ENCODE measurements around the gene HS3ST5.

The HS3ST5 gene

DNA sequence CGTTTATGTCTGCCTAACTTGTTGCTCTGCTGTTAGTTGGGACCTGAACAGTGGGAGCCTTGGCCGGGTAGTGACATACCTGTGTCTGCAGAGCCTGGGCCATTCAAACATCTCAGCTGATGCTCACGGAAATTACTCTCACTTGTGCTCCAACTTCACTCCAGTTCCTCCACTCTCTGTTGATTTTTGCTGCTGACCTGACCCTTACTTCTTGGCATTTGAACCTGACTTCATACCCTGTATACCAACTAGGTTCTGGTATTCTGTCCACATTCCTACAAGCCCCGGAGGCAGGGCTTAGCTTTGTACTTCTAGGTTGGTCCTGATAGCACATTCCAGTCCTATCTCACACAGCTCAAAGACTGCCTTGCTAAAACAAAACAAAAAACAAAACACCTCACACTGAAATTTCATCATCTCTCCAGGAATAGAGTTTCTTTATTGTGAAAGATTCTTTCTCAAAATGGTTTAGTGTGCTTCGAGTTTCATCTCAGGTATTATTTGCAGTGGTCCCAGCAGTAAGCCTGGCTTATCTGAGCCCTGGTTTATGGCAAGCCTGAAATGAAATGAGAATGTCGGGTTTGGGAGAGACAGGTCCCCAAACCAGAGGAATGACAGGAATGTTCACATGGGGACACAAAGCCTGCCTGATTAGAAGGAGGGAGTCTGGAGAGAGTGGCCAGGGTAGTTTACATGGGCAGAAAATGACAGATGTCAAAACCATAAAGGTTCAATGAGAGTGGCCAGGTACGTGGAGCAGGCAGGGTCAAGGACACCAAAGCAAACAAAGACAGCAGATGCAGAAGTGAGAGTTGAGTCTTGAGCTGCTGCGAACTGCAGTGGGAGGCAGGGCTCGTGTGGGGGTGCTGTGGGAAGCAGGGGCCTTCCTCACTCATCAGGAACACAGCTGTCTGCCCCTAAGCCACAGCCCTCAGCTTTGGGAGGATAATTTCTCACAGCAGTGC is 197.7 kb downstream of the HS3ST5 start:
- TF ChIP-seq, protein P1, sequence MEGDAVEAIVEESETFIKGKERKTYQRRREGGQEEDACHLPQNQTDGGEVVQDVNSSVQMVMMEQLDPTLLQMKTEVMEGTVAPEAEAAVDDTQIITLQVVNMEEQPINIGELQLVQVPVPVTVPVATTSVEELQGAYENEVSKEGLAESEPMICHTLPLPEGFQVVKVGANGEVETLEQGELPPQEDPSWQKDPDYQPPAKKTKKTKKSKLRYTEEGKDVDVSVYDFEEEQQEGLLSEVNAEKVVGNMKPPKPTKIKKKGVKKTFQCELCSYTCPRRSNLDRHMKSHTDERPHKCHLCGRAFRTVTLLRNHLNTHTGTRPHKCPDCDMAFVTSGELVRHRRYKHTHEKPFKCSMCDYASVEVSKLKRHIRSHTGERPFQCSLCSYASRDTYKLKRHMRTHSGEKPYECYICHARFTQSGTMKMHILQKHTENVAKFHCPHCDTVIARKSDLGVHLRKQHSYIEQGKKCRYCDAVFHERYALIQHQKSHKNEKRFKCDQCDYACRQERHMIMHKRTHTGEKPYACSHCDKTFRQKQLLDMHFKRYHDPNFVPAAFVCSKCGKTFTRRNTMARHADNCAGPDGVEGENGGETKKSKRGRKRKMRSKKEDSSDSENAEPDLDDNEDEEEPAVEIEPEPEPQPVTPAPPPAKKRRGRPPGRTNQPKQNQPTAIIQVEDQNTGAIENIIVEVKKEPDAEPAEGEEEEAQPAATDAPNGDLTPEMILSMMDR (IDR thresholded peaks at IDR 0.05; ENCODE audit: low read depth, low read length), result no peak
- no peak for TF ChIP-seq EZH2phosphoT487 (IDR thresholded peaks at IDR 0.05; ENCODE audit: low read depth)
- Histone ChIP-seq H3K79me2 (ENCODE audit: low read length) (no peaks in the 10 kb centered on the region), H3K4me1 (ENCODE audit: low read length) (no peaks in the 10 kb centered on the region), H3K9ac (ENCODE audit: low read length) (no peak overlapping the region), H3K9me3 (ENCODE audit: insufficient read depth, low read length) (no peaks in the 10 kb centered on the region), H3K4me3 (ENCODE audit: low read length) (no peak overlapping the region), H2AFZ (ENCODE audit: low read depth, low read length) (no peak overlapping the region), H3K36me3 (replicated peaks; ENCODE audit: low read depth, low read length) (no peaks in the 10 kb centered on the region), H3K4me2 (ENCODE audit: low read length) (no peak overlapping the region), H3K27me3 (ENCODE audit: low read depth, low read length) (no peaks in the 10 kb centered on the region), H4K20me1 (ENCODE audit: insufficient read depth, low read length) (no peaks in the 10 kb centered on the region), H3K27ac (ENCODE audit: low read length) (no peak overlapping the region)

DNA sequence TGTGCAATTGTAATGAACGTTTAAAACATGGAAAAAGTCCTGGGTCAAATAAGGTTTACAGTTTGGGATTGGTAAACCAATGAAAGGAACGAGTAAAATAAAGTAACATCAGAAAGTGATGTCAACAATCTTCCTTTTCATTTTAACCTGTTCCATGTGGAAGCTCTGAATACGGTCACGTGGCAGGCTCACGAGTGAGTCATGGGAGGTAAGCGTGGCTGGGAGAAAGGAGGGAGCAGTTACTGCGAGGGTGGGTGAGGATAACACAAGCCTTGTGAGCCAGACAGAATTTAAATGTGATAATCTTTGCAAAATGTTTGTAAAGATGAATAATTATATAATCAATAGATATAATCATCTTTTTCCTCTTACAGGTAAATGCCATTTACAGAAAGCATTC is 200.6 kb downstream of the HS3ST5 start:
- Histone ChIP-seq H3K9me3 (ENCODE audit: insufficient read depth, low read length) (no peaks in the 10 kb centered on the region), H3K4me1 (ENCODE audit: low read length) (no peaks in the 10 kb centered on the region), H3K27me3 (ENCODE audit: low read depth, low read length) (no peaks in the 10 kb centered on the region), H3K9ac (ENCODE audit: low read length) (no peak overlapping the region), H3K4me2 (ENCODE audit: low read length) (no peak overlapping the region), H3K36me3 (replicated peaks; ENCODE audit: low read depth, low read length) (no peaks in the 10 kb centered on the region), H3K79me2 (ENCODE audit: low read length) (no peaks in the 10 kb centered on the region), H2AFZ (ENCODE audit: low read depth, low read length) (no peak overlapping the region), H3K27ac (ENCODE audit: low read length) (no peak overlapping the region), H3K4me3 (ENCODE audit: low read length) (no peak overlapping the region), H4K20me1 (ENCODE audit: insufficient read depth, low read length) (no peaks in the 10 kb centered on the region)
- TF ChIP-seq, protein P1 (IDR thresholded peaks at IDR 0.05; ENCODE audit: low read depth, low read length), result no peak
- no peak for TF ChIP-seq EZH2phosphoT487 (IDR thresholded peaks at IDR 0.05; ENCODE audit: low read depth)

DNA sequence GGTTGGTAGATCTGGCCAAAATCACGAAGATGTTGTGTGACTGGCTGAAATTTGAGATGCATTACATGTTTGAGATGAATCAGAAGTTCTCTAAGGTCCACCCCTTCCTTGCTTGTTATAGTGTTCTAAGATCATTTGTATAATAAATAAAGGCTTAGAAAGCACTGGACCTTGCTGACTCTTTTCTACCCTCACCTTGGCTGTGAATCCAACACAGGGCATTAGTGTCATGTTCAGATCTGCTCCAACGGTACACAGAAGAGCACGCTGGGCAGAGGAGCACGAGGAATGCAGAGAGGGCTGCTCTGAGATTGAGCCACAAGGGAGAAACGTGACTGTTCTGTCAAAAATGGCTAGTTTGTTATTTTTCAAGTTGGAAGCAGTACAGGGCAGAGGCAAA is 202.4 kb downstream of the HS3ST5 start:
- no peaks in the 10 kb centered on the region for H3K36me3 ChIP-seq (replicated peaks; ENCODE audit: low read depth, low read length)
- no peak overlapping the region for H3K27ac ChIP-seq (ENCODE audit: low read length)
- no peaks in the 10 kb centered on the region for H3K79me2 ChIP-seq (ENCODE audit: low read length)
- no peak overlapping the region for H3K4me3 ChIP-seq (ENCODE audit: low read length)
- no peak overlapping the region for H3K4me2 ChIP-seq (ENCODE audit: low read length)
- H4K20me1 ChIP-seq (ENCODE audit: insufficient read depth, low read length), result no peaks in the 10 kb centered on the region
- no peaks in the 10 kb centered on the region for H3K9me3 ChIP-seq (ENCODE audit: insufficient read depth, low read length)
- TF ChIP-seq, protein P1 (IDR thresholded peaks at IDR 0.05; ENCODE audit: low read depth, low read length), result no peak
- TF ChIP-seq EZH2phosphoT487 (IDR thresholded peaks at IDR 0.05; ENCODE audit: low read depth), result no peak
- no peak overlapping the region for H3K9ac ChIP-seq (ENCODE audit: low read length)
- H2AFZ ChIP-seq (ENCODE audit: low read depth, low read length), result no peak overlapping the region
- H3K4me1 ChIP-seq (ENCODE audit: low read length), result no peaks in the 10 kb centered on the region
- H3K27me3 ChIP-seq (ENCODE audit: low read depth, low read length), result no peaks in the 10 kb centered on the region

DNA sequence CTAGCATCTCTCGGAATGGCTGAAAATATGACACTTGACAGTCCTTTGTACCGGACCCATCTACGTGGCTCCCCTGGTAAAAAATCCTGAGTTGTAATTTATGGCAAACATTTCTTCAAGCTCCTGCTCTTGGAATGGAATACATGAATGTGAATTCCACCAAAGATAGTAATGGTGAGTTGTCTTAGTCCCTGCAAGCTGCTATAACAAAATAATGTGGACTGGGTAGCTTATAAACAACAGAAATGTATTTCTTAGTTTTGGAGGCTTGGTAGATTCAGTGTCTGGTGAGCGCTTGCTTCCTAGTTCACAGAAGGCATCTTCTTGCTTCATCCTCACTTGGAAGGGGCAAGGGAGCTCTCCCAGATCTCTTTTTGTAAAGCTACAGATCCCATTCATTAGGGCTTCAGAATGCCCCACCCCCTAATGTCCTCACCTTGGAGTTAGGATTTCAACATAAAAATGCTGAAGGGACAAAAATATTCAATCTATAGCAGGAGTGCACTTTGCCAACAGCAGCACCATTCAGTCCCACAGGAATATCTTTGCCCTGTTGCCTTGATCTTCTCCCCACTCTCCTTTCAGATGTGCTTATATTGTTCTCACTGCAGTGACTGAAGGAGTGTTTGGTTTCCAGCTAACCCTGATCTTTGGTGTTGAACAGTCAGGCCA is 204.1 kb downstream of the HS3ST5 start:
- Histone ChIP-seq H3K4me1 (ENCODE audit: low read length) (no peaks in the 10 kb centered on the region), H3K4me2 (ENCODE audit: low read length) (no peak overlapping the region), H3K79me2 (ENCODE audit: low read length) (no peaks in the 10 kb centered on the region), H3K9ac (ENCODE audit: low read length) (no peak overlapping the region), H3K27me3 (ENCODE audit: low read depth, low read length) (no peaks in the 10 kb centered on the region), H2AFZ (ENCODE audit: low read depth, low read length) (no peak overlapping the region), H3K9me3 (ENCODE audit: insufficient read depth, low read length) (no peaks in the 10 kb centered on the region), H3K4me3 (ENCODE audit: low read length) (no peak overlapping the region), H4K20me1 (ENCODE audit: insufficient read depth, low read length) (no peaks in the 10 kb centered on the region), H3K27ac (ENCODE audit: low read length) (no peak overlapping the region), H3K36me3 (replicated peaks; ENCODE audit: low read depth, low read length) (no peaks in the 10 kb centered on the region)
- TF ChIP-seq, protein P1 (IDR thresholded peaks at IDR 0.05; ENCODE audit: low read depth, low read length), result no peak
- TF ChIP-seq EZH2phosphoT487 (IDR thresholded peaks at IDR 0.05; ENCODE audit: low read depth), result no peak

Data from OCI-LY3 (cell line).